Measurements from ENCODE around the gene MAP2. TPM values are rescaled to one million over a fixed set of nuclear protein-coding genes. Genes with fewer than 3 reads are reported as not detected.

Gene MAP2
- total RNA-seq, 1 experiment from 2014 or later: 7.4 TPM

- Histone ChIP-seq H3K79me2 (ENCODE audit: insufficient read depth, low read length) (no peaks in the 10 kb centered on the region), H3K9ac (ENCODE audit: low read length) (no peak overlapping the region), H3K9me2 (ENCODE audit: insufficient read depth) (no peaks in the 10 kb centered on the region), H4K20me1 (ENCODE audit: insufficient read depth) (no peaks in the 10 kb centered on the region), H3K9me3 (ENCODE audit: control insufficient read depth in 1 of 2, insufficient read depth in 1 of 2, low read depth in 1 of 2, low read length in 2 of 2) (no peaks in the 10 kb centered on the region), H3K27me3 (ENCODE audit: insufficient read depth, low read length) (no peaks in the 10 kb centered on the region), H3K36me3 (ENCODE audit: control insufficient read depth in 1 of 2, insufficient read depth in 2 of 2, low read length in 2 of 2) (no peaks in the 10 kb centered on the region), H3K4me2 (ENCODE audit: low read length) (no peak overlapping the region), H3K4me3 (replicated peaks in 1 of 2; ENCODE audit: low read depth in 1 of 2, low read length in 2 of 2) (no peak overlapping the region), H3K4me1 (ENCODE audit: control insufficient read depth in 1 of 2, insufficient read depth in 2 of 2, low read length in 2 of 2) (no peaks in the 10 kb centered on the region), H2AFZ (ENCODE audit: low read depth, low read length, poor library complexity, severe bottlenecking) (no peak overlapping the region), H3K27ac (ENCODE audit: low read depth, low read length) (no peak overlapping the region)
- ATAC-seq (no peak), DNase-seq (ENCODE audit: low read depth, low spot score) (no peak)
- TF ChIP-seq ZBTB33 (IDR thresholded peaks at IDR 0.05; ENCODE audit: extremely low read depth, insufficient replicate concordance, low read length) (no peak), POLR2A (IDR thresholded peaks at IDR 0.05; ENCODE audit: borderline replicate concordance, extremely low read depth, insufficient read depth, insufficient read length) (no peak), EZH2phosphoT487 (IDR thresholded peaks at IDR 0.05; ENCODE audit: borderline replicate concordance) (no peak), ELF1 (IDR thresholded peaks at IDR 0.05; ENCODE audit: borderline replicate concordance, low read depth) (no peak), CEBPB (IDR thresholded peaks at IDR 0.05; ENCODE audit: low read depth) (no peak), SIN3A (IDR thresholded peaks at IDR 0.05; ENCODE audit: low read depth) (no peak), JUND (IDR thresholded peaks at IDR 0.05) (no peak), CTCF (IDR thresholded peaks at IDR 0.05 in 2 of 3, conservative IDR thresholded peaks at IDR 0.05 in 1 of 3; ENCODE audit: borderline replicate concordance in 1 of 3, insufficient read depth in 1 of 3, low read depth in 2 of 3, low read length in 2 of 3) (no peak), POLR2AphosphoS5 (IDR thresholded peaks at IDR 0.05; ENCODE audit: low read depth, low read length) (no peak), SP1 (IDR thresholded peaks at IDR 0.05; ENCODE audit: low read depth) (no peak), ATF3 (IDR thresholded peaks at IDR 0.05) (no peak)
- no TSS peak for BruUV-seq (replicated peaks)
- intact Hi-C loops (cut with micrococcal nuclease): loop anchor here (5.0 kb wide), 1 partner anchor 48 kb away; no protein-coding TSS in a partner anchor
- ChIA-PET POLR2A (no interaction called here), RAD21 (ENCODE audit: low non-redundant PET in 1 of 2, low total read pairs in 2 of 2, uncharacterized antibody in 2 of 2, unreplicated experiment in 2 of 2) (no interaction called here), CTCF (no interaction called here)
These were observed 185.7 kb downstream of the MAP2 start for GRCh38 chr2:209609531-209609930.
